Ishikawa (cell line): Measurements from ENCODE around the gene CLPTM1L.

Source experiments
- CEBPB ChIP-seq: IDR thresholded peaks from 2 replicates; pipeline ENCODE4 v1.6.1; 2012
- EP300 ChIP-seq: IDR thresholded peaks from 2 replicates; pipeline ENCODE4 v1.6.1; 2012; ENCODE audit warnings: borderline replicate concordance
- FOXM1 ChIP-seq: IDR thresholded peaks from 2 replicates; pipeline ENCODE4 v1.6.1; 2012; ENCODE audit warnings: low read depth, borderline replicate concordance
- TF ChIP-seq, protein P1 (sequence below): IDR thresholded peaks from 2 replicates; pipeline ENCODE4 v1.6.1; 2012; ENCODE audit warnings: low read depth, mild to moderate bottlenecking

GRCh38 chr5:1295650-1296037 is 49.3 kb downstream of the CLPTM1L start:
- TF ChIP-seq EP300 (no peak), FOXM1 (no peak), CEBPB (no peak)
- TF ChIP-seq, protein P1, sequence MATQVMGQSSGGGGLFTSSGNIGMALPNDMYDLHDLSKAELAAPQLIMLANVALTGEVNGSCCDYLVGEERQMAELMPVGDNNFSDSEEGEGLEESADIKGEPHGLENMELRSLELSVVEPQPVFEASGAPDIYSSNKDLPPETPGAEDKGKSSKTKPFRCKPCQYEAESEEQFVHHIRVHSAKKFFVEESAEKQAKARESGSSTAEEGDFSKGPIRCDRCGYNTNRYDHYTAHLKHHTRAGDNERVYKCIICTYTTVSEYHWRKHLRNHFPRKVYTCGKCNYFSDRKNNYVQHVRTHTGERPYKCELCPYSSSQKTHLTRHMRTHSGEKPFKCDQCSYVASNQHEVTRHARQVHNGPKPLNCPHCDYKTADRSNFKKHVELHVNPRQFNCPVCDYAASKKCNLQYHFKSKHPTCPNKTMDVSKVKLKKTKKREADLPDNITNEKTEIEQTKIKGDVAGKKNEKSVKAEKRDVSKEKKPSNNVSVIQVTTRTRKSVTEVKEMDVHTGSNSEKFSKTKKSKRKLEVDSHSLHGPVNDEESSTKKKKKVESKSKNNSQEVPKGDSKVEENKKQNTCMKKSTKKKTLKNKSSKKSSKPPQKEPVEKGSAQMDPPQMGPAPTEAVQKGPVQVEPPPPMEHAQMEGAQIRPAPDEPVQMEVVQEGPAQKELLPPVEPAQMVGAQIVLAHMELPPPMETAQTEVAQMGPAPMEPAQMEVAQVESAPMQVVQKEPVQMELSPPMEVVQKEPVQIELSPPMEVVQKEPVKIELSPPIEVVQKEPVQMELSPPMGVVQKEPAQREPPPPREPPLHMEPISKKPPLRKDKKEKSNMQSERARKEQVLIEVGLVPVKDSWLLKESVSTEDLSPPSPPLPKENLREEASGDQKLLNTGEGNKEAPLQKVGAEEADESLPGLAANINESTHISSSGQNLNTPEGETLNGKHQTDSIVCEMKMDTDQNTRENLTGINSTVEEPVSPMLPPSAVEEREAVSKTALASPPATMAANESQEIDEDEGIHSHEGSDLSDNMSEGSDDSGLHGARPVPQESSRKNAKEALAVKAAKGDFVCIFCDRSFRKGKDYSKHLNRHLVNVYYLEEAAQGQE = no peak
